Central memory CD4-positive, alpha-beta T cell (primary cell): ENCODE results near the gene PBX3.

ENCODE experiments used
- DNase-seq: peaks from one replicate; pipeline ENCODE4 v3.0.0; 2022

PBX3 gene

GRCh38 chr9:125911861-125912644, 164.9 kb downstream of the PBX3 start:
- DNase-seq = no peak

DNA sequence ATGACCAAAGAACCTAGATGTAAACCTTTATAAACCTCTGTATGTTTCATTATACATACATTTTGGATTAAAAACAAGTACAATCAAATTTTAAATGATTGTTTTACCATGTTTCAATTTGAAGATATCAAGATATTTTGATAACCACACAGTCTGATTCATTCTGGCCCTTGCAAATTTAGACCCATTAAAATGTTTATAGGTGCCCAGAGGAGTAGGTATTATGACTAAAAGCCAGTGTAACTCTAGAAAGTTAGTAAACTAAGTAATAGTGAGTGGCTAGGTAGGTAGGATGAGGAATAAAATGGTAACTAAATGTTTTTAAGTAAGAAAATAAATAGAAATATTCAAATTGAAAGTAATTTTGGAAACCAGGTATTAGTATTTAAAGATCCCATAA, 165.5 kb downstream of the PBX3 start:
- DNase-seq = no peak

DNA sequence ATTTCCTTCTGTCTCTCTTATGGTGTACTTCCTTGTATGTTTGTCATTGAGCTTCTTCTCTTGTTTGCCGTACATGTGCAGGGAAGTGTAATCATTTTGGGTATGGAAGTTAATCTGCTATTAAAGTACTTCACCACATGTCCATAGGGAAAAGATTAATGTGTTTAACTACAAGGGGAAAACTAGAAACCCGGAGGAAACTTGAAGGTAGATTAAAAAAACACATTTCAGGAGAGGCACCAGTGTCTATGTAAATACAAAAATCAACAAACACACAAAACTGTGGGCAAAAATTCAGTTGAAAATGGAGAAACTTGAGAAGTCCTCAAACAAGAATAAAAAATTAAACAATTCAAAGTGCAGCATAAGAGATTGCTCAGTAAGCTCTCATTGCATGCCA, 166.4 kb downstream of the PBX3 start:
- DNase-seq = no peak

- DNase-seq = no peak
These were observed 167.2 kb downstream of the PBX3 start for GRCh38 chr9:125914411-125914810.

- no peak for DNase-seq
These were observed 168.4 kb downstream of the PBX3 start for GRCh38 chr9:125915606-125916005.

- no peak for DNase-seq
These were observed 172.4 kb downstream of the PBX3 start for GRCh38 chr9:125919565-125919964.

DNA sequence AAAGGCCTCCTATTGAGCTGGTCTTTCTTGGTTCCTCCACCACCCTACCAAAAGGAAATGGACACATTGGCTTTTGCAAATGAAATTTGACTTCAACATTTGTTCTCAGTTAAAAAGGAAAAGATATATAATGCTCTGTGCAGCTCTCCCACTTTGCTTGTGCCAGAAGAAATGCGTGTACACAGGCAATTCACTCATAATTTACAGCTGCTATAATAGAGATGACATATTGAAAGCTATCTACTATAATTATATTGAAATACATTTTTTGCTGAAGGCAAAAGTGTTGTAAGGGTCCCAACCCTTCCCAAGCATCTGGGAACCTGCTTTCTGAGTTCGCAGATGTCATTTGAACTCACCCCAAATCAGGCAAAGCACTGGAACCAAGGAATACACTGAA, 173.2 kb downstream of the PBX3 start:
- DNase-seq = no peak

- no peak for DNase-seq
These were observed 175.7 kb downstream of the PBX3 start for GRCh38 chr9:125922854-125923253.

GRCh38 chr9:125924351-125924750, 177.2 kb downstream of the PBX3 start:
- DNase-seq = no peak

GRCh38 chr9:125926936-125927335, 179.8 kb downstream of the PBX3 start:
- no peak for DNase-seq

DNA sequence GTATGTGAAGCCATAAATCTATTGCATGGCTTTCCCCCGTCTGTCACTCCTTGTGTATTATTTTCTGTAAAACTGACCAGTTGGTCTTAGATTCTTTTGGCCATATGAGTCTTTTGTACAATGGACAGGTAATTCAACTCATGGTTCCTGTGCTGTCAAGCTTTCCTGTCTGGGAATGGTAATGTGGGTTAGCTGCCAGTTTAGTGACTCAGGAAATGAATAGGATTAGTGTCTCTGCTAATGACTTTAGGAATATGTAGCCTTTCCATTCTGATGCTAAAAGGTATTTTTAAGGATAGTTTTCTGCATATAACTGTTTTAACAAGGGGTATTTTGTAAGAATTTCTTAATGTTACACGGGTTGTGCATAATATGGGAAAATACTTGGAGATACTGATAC, 182.7 kb downstream of the PBX3 start:
- DNase-seq = no peak

GRCh38 chr9:125931211-125931610, 184.0 kb downstream of the PBX3 start:
- no peak for DNase-seq

- no peak for DNase-seq
These were observed 184.8 kb downstream of the PBX3 start for GRCh38 chr9:125932012-125932411.

- no peak for DNase-seq
These were observed 185.7 kb downstream of the PBX3 start for GRCh38 chr9:125932746-125933455.

DNA sequence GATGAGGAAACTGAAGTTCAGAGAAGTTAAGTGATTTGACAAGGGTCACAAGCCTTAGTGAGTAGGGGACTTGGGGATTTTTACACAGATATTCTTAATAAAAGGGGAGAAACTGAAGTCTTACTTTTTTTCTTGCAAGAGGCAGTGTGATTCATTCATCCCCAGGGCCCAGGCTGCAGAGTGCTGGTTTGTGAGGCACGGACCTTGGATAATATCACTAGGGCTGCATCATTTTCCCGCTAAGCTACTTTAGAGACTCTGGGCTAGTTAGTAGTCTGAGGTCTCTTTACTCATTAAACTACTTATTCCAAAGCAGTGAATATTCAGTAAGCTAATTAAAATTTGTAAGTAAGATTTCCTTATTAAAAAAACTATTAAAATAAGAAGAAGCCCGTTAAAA, 195.0 kb downstream of the PBX3 start:
- DNase-seq = no peak

- DNase-seq = no peak
These were observed 196.7 kb downstream of the PBX3 start for GRCh38 chr9:125943831-125944230.

DNA sequence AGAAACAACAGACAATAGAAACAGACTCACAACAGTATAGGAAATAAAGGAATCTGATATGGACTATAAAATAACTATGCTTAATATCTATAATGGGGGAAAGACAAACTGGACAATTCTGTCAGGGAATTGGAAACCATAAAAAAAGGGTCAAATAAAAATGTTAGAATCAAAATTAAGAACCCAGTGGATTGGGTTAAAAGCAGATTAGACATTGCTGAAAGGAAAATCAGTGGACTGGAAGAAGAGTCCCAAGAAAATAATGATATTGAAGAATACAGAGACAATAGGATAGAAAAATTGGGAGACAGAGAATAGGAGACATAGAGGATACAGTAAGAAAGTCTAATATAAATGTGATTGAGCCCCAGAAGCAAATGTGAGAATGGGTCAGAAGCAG, 199.2 kb downstream of the PBX3 start:
- DNase-seq = no peak

- DNase-seq = no peak
These were observed 201.9 kb downstream of the PBX3 start for GRCh38 chr9:125948887-125949596.

DNA sequence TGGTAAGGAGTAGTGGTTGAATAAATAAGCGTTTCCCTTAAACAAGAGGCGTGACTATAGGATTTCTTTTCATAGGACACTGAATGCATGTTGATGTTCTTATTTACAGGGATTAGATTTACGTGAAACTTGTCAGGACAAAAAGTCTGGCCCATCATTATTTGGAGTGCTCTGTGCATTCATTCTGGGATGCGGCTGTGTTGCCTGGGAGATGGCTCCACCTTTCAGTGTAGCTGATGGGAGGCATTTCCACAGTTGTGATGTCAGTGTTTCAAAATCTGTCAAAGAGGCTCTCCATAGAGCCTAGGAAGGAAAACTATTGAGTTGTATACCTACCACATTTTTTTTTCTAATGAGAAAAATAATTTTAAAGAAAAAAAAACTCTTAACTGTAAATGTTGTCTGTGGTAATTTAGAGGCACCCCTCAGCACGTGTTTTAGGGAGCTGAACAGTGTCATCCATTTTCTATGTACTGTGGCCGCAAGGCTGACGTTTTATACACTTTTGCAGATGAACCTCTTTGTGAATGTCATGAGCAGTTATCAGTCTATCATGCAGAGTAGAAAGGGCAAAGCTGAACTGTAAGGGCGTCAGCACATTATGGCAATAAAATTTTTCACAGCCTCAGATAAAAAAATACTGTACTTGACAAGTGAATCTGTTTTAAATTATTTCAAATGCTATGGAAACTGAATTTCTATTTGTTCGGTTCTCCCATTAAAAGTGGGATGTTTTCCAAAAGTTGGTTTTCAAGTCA, 202.7 kb downstream of the PBX3 start:
- DNase-seq = no peak

- DNase-seq = no peak
These were observed 203.8 kb downstream of the PBX3 start for GRCh38 chr9:125950880-125951471.

DNA sequence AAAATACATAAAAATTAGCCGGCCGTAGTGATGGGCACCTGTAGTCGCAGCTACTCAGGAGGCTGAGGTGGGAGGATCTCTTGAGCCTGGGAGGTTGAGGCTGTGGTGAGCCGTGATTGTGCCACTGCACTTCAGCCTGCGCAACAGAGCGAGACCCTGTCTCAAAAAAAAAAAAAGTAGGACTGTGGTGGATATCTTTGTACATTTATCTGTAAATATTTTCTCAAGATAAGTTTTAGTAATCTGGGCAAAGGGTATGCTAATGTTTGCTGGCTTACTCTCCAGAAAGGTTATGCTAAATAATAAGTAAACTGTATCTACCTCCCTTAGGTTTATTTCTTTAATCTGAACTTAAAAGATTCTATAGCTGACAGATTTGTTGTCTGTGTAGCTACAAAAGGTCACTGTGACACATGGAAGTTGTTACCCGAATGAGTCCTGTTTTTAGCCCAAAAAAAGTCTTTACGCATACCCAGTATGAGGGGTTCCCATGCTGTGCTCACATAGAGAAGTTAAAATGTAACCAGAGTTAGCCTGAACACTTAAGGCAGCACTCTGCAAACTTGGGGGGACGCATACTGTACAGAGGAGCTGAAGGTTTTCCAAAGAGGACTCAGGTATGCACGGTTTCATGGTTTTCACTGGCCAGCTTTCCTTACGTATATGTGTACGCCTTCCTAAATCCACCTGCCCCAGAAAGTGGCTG, 206.3 kb downstream of the PBX3 start:
- no peak for DNase-seq

DNA sequence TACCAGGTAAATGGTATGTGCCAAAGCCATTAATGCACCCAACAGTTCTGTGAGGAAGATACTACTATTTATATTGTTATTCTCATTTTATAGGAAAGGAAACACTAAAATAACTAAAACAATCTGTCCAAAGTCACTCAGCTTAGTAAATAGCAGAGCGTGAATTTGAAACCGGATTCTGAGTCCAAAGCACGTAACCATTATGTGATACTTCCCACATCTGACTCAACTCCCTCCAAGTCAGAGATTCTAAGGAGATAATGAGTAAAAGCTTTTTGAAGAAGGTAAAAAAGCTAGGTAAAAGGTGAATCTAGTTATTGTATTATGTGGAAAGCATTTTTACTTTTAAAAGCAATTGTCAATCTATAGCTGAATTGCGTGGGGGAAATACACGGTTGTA, 208.9 kb downstream of the PBX3 start:
- DNase-seq = no peak
